GM20000 (cell line): ENCODE data around the gene WWOX.

Source experiments
- DNase-seq: peaks from one replicate; pipeline ENCODE4 v3.0.0; 2012; ENCODE audit warnings: low spot score
- CTCF ChIP-seq: IDR thresholded peaks from 2 replicates; pipeline ENCODE4 v1.5.1; 2012; ENCODE audit warnings: mild to moderate bottlenecking, control low read depth; ENCODE audit errors: extremely low read depth, missing control alignments

WWOX gene

DNA sequence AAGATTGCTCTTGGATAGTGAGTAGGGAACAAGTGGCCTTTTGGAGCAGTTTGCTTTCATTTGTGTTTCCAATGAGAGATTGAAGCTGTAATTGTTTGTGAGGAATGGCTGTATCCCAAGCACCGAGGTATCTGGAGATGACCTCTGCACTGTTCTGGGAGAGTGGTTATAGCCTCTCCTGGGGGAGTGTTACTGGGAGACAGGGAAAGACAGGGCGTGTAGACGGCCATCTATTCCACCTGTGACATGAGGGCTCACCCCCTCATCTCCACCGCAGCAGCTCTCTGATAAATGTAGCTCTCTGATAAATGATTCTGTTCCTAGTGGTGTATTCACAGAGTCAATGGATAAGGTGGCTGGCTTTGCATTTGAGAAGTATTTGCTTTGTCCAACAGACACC, 1107.4 kb downstream of the WWOX start:
- TF ChIP-seq CTCF = no peak

GRCh38 chr16:79209308-79209707, 1109.9 kb downstream of the WWOX start:
- no peak for TF ChIP-seq CTCF
- DNase-seq = no peak

More for the DNA sequence above, 1107.4 kb downstream of the WWOX start:
- DNase-seq = no peak

- no peak for DNase-seq
- TF ChIP-seq CTCF = no peak
Measured at GRCh38 chr16:79210607-79211006, 1111.2 kb downstream of the WWOX start.

DNA sequence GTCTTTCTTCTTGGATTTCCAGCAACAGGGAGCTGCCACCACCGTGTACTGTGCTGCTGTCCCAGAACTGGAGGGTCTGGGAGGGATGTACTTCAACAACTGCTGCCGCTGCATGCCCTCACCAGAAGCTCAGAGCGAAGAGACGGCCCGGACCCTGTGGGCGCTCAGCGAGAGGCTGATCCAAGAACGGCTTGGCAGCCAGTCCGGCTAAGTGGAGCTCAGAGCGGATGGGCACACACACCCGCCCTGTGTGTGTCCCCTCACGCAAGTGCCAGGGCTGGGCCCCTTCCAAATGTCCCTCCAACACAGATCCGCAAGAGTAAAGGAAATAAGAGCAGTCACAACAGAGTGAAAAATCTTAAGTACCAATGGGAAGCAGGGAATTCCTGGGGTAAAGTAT, 1112.1 kb downstream of the WWOX start:
- DNase-seq = no peak
- no peak for TF ChIP-seq CTCF

GRCh38 chr16:79212114-79212791, 1112.8 kb downstream of the WWOX start:
- no peak for TF ChIP-seq CTCF
- DNase-seq = no peak

DNA sequence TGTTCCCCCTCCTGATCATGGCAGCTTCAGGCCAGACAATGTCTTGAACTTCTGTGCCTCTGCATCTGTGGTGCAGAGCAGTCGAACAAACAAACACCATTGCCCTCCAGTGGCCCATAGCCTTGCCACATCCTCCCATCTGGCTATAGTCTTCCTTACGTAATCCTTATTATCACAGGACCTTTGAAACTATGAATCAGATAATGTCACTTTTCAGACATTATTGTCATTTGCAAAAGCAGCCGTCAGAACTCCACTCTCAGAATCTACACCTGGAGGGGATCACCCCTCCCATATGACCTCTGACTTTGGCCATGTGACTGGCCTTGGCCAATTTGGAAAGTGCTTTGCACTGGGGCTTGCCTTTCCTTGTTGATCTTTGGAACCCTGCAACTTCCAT, 1113.8 kb downstream of the WWOX start:
- no peak for DNase-seq
- TF ChIP-seq CTCF = no peak

GRCh38 chr16:79215289-79215688, 1115.8 kb downstream of the WWOX start:
- TF ChIP-seq CTCF = no peak
- DNase-seq = no peak
